HG02852 (cell line): ENCODE measurements around the gene MAP3K20.

ENCODE experiments used
- ATAC-seq: cut with Tn5 transposase; IDR thresholded peaks from one replicate; pipeline ENCODE4 v1.9.1; 2021; ENCODE audit warnings: mild to moderate bottlenecking, moderate library complexity; ENCODE audit not compliant: unreplicated experiment

MAP3K20 gene

GRCh38 chr2:173223871-173224270 lies 148.2 kb downstream of the MAP3K20 start:
- ATAC-seq: no peak

GRCh38 chr2:173226899-173227698 lies 151.5 kb downstream of the MAP3K20 start:
- no peak for ATAC-seq

GRCh38 chr2:173229086-173229485 lies 153.4 kb downstream of the MAP3K20 start:
- ATAC-seq: no peak

- ATAC-seq: no peak
Measured at GRCh38 chr2:173230181-173230580, 154.5 kb downstream of the MAP3K20 start.

GRCh38 chr2:173231042-173231441 lies 155.4 kb downstream of the MAP3K20 start:
- ATAC-seq: no peak

GRCh38 chr2:173231465-173231864 lies 155.8 kb downstream of the MAP3K20 start:
- no peak for ATAC-seq

GRCh38 chr2:173232956-173233744 lies 157.5 kb downstream of the MAP3K20 start:
- no peak for ATAC-seq

- ATAC-seq: no peak
Measured at GRCh38 chr2:173235947-173236803, 160.5 kb downstream of the MAP3K20 start.

- ATAC-seq: no peak
Measured at GRCh38 chr2:173238385-173238784, 162.7 kb downstream of the MAP3K20 start.

- no peak for ATAC-seq
Measured at GRCh38 chr2:173238831-173239230, 163.2 kb downstream of the MAP3K20 start.

- peak; percentile 99 for ATAC-seq
Measured at GRCh38 chr2:173239644-173240043, 164.0 kb downstream of the MAP3K20 start.

GRCh38 chr2:173240083-173240482 lies 164.4 kb downstream of the MAP3K20 start:
- ATAC-seq: peak; percentile 20

- no peak for ATAC-seq
Measured at GRCh38 chr2:173241643-173242042, 166.0 kb downstream of the MAP3K20 start.

GRCh38 chr2:173247156-173247555 lies 171.5 kb downstream of the MAP3K20 start:
- no peak for ATAC-seq

GRCh38 chr2:173248381-173248780 lies 172.7 kb downstream of the MAP3K20 start:
- ATAC-seq: no peak

- ATAC-seq: no peak
Measured at GRCh38 chr2:173249661-173250641, 174.3 kb downstream of the MAP3K20 start.

- no peak for ATAC-seq
Measured at GRCh38 chr2:173251225-173251624, 175.6 kb downstream of the MAP3K20 start.

- ATAC-seq: no peak
Measured at GRCh38 chr2:173252581-173252980, 176.9 kb downstream of the MAP3K20 start.

GRCh38 chr2:173254659-173255058 lies 179.0 kb downstream of the MAP3K20 start:
- ATAC-seq: no peak

GRCh38 chr2:173258701-173259100 lies 183.1 kb downstream of the MAP3K20 start:
- no peak for ATAC-seq
